Measurements from ENCODE around the gene L1TD1.

DNA sequence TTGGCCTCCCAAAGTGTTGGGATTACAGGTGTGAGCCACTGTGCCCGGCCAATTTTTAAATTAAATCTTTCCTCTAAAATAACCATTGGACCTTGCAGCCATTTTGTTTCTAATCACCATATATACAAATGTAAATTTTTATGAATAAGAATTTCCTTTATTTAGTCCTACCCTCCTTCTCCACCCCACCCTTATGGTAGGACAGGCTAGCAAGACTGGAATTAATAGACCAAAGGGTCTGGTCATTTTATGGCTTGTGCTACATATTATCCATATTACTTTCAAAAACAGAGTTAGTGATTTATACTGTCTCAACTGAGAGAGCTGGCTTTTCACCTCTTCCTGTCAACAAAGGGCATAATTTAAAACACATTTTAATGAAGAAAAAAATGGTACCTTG is 26.5 kb downstream of the L1TD1 start:
- no peak for TF ChIP-seq EZH2 (IDR thresholded peaks at IDR 0.05; ENCODE audit: low read length)
- TF ChIP-seq CTCF (optimal IDR thresholded peaks at IDR 0.05 in 1 of 3, IDR thresholded peaks at IDR 0.05 in 1 of 3, conservative IDR thresholded peaks at IDR 0.05 in 1 of 3; ENCODE audit: extremely low read depth in 1 of 3, insufficient read depth in 2 of 3, low read length in 3 of 3), result no peak

Measured in keratinocyte (primary cell).